GM18498 (cell line): ENCODE results near the gene PYROXD2.
"Not testable (repeated sequence)": the region's sequence is repeated elsewhere in the genome, so short reads cannot be mapped to it uniquely, and the experiment has no call there.

Source experiments
- ATAC-seq: cut with Tn5 transposase; IDR thresholded peaks from one replicate; pipeline ENCODE4 v1.9.1; 2021; ENCODE audit warnings: mild to moderate bottlenecking, moderate library complexity; ENCODE audit not compliant: unreplicated experiment

PYROXD2 gene

DNA sequence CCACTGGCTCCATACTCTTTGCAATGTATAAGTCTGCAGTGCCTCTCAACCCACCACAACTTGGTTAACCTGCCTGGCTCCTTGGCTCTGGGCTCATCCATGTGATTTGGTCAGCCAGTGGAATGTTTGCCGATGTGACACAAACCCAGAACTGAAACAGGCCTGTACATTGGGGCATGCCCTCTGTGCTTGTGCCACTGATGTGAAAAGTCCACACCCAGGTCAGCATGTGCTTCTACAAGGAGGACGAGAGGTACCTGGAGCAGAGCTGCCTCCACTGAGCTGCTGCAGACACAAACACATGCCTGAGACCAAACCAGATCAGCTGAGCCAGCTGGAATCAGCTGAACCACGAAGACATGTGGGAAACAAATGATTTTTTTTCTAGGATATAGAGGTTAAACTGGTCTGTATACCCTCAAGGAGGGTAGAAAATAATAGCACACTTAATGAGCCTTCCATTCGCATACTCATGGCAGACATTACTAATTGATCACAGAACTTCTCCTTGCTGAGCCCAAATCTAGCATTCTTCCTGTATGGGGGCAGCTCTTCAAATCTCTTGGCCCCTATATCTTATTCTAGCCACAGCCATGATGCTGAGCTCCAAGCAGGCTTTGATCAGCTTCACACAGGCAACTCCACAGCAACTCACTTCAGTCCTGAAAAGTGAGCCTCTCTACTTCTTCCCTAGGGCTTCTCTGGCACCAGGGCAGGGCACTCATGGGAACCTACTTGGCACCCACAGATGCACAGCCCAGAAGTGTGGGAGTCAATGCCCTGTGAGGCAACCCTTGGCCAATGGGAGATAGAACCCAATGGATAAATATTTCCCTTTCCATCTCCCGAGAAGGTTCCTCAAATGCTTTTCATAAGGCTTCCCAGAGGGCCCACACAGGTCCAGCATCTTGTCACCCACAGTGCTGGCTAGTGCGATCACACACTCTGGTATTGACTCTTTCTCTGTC, 18.6 kb downstream of the PYROXD2 start:
- ATAC-seq = no peak

DNA sequence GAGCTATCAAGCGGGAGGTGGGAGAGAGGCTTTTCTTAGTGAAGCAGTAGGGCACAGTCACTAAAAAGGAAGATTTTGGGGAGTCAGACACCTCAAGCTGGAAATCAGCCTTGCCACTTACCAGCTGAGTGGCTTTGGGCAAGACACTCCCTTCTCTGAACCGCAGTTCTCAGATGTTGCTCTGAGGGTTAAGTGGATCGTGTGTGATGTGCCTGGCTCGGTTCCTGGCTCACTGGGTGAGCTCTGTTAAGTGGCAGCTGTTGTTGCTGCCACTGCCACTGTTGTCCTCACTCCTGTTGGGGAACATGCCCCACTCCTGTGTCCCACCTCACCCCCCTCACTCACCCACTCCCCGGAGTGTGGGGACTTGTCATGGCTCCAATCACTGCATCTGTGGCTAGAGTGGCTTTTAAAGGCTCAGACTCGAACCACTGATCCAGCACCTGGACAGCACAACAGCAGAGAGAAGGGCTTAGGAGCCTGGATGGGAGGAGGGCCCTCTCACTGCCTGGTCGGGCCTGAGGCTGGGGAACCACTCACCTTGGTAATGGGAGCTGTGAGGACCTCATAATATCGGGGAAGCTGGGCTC, 20.0 kb downstream of the PYROXD2 start:
- ATAC-seq = no peak

- no peak for ATAC-seq
These were observed 23.4 kb downstream of the PYROXD2 start for GRCh38 chr10:98391578-98391991.

GRCh38 chr10:98391065-98391464, 23.9 kb downstream of the PYROXD2 start:
- ATAC-seq = no peak

DNA sequence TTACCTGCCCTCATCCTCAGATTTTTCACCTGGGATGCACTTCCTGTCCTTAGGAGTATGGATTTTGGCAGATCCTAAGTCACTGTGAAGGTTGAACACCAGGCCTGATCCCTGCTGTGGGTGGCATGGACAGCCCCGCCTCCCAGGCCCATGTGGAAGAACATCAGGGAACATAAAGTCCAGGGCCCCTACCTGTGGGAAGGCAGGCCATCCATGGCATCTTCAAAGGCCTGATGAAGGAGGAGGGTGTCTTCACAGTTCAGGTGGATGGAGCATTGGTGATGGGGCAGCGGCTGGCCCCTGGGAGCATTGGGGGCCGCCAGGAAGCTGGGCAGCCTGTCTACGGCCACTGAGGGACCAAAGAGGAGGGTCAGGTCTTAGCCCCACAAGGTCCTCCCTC, 24.6 kb downstream of the PYROXD2 start:
- no peak for ATAC-seq

- no peak for ATAC-seq
These were observed 25.6 kb downstream of the PYROXD2 start for GRCh38 chr10:98389398-98389797.

DNA sequence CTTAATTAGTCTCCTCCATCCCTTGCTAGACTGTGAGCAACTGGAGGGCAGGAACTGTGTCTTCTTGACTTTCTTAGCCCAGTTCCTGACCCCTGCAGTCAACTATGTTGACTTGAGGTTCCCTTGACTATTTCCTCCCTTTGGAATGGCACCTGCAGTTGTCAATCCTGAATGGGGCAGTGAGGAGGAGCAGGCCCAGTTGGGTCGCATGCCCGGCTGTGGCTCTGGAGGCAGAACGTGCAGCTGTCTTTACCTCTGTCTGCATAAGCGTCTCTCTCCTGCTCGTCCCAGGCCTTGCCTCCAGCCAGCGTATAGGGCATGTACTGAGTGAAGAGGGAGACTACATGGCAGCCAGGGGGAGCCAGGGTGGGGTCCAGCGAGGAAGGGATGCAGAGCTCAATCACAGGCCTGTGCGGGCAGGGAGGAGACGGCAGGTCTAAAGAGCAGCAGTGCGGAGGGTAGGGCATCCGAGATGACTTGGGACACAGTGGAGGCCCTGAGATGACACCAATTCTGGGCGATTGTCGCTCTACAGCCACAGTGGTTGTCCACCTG, 26.8 kb downstream of the PYROXD2 start:
- ATAC-seq = no peak

DNA sequence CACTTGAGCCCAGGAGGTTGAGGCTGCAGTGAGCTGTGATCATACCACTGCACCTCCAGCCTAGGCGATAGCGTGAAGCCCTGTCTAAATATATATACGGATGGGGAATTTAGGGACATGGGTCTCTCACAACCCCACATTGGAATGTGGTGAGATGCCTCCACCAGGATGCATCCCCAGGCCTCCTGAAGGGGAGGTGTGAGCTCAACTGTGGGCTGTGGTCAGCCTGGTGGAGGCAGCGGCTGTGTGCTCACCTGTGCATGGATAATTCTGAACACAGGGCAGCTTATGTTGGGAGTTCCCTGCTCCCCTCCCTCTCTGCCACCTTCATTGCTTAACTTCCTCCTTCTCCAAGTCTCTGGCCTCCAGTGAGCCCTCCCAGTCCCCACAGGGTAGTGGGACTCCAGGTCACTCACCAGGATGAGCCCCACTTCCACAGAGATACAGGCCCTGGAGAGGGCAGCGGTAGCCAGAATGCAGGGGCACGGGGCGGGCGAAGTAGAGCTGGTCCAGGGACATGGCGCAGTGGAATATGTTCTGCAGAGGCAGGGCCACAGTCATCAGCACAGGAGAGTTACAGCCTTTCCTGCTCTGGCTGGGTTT, 30.4 kb downstream of the PYROXD2 start:
- ATAC-seq = no peak

DNA sequence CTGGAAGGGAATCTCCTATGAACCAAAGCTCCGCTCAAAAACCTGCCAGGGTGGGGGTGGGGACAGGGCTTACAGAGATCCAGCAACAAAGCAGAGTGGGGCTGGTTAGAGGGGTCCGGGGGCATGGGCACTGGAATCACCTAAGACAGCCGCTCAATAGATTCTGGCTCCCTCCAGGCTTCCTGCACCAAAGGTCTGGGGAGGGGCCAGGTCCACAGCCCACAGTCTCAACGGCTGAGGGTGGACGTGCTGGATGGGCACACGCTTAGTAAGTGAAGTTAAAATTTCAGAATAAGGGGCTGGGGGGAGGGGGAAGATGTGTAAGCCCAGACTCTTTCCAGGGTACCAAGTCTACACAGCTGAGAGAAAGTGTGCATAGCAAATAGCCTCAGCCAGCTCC, 31.1 kb downstream of the PYROXD2 start:
- no peak for ATAC-seq

GRCh38 chr10:98383134-98383667, 31.8 kb downstream of the PYROXD2 start:
- not testable (repeated sequence) for ATAC-seq

DNA sequence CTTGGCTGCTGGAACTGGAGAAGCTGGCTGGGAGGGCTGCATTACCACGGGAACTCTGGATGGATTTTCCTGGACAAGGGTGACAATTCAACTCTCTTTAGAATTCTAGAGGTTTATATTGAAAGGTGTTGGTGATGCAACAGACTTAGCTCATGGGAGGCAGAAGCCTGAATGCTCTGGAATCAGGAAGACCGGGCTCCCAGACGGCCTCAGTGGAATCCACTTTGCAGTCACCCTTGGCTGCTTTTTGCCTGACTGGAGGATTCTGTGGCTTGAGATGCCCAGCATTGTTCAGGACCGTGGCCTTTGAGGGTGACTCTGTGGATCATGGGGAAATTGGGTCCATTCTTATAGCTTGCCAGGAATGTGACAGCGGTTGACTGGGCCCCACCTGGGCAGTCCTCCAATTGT, 32.3 kb downstream of the PYROXD2 start:
- ATAC-seq = no peak

- no peak for ATAC-seq
These were observed 34.3 kb downstream of the PYROXD2 start for GRCh38 chr10:98380493-98381339.

DNA sequence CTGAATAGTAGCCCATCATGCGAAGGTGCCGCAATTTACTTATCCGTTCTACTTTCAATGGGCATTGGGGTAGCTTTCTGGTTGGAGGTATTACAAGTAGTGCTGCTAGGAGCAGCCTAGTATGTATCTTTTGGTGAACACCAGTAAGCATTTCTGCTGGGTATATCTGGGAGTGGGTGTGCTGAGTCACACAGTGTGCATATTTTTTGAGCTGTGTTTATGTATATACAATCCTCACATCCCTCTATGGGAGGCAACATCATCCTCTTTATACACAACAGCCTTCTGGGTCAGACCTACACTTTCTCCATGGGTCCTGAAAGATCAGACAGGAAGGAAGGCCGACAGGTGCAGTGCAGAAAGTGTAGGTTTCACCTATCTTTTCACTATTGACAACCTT, 36.3 kb downstream of the PYROXD2 start:
- no peak for ATAC-seq

DNA sequence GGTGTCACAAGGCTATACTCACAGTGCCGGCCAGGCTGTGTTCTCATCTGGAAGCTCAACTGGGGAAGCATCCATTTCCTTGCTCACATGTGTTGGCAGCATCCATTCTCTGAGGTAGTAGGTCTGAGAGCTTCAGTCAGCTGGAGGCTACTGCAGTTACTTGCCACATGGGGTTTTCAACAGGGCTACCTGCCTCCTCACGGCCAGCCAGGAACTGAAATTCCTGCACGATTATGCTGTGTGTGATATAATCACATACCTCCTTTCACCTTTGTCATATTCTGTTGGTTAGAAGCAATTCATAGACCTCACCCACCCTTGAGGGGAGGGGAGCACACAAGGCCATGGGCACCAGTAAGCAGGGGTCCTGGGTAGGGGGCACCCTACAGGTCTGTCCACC, 37.4 kb downstream of the PYROXD2 start:
- ATAC-seq = no peak

- ATAC-seq = no peak
These were observed 38.0 kb downstream of the PYROXD2 start for GRCh38 chr10:98377001-98377400.

GRCh38 chr10:98376485-98376884, 38.5 kb downstream of the PYROXD2 start:
- ATAC-seq = no peak

- no peak for ATAC-seq
These were observed 40.6 kb downstream of the PYROXD2 start for GRCh38 chr10:98374217-98374985.

DNA sequence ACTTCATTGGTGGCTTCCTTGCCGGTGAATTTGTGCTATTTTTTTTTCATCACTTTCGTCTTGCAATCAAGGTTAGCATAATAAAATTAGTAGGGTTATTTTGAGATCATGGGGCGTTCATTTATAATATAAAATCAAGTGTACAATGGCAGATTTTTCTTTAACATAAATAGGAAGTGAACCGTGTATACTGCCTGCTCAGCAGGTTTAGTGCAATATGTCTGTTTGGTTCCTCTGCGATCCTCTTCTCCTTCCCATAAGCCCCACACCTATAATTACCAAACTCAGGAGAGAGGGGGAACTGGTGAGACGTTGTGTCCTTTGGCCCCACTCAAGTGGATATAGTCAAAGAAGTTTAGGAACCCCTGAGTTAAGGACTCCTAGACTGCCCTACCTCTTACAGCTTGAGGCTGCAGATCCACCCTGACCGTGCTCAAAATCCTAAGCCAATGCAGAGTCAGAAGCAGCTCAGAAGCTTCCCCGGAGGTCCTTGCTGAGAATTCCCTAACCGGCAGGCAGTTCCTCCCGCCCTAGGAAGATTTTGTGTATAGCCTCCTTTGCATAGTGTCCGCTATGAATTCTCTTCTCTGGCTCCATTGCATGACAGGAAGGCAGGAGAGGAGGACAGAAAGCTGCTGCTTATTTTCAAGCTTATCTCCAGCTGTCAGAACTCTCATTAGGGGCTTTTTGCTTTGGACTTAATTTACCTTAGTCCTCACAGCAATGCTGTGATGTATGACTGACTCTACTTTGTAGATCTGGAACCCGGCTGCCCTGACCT, 41.5 kb downstream of the PYROXD2 start:
- no peak for ATAC-seq
